GM21786 (cell line): ENCODE data around the gene ADGRG3.

Experiments
- ATAC-seq: cut with Tn5 transposase; IDR thresholded peaks from one replicate; pipeline ENCODE4 v1.9.1; 2021; ENCODE audit not compliant: unreplicated experiment

ADGRG3 gene

GRCh38 chr16:57694725-57695679 is 26.9 kb downstream of the ADGRG3 start, which contains the start of gene DRC7:
Gene DRC7, plus strand, starts transcription at chr16:57694806. Its CDS starts 3,144 bp downstream, at chr16:57697950.
- no peak for ATAC-seq

GRCh38 chr16:57695680-57696069 is 27.6 kb downstream of the ADGRG3 start:
- ATAC-seq, result no peak

GRCh38 chr16:57696240-57696639 is 28.1 kb downstream of the ADGRG3 start:
- no peak for ATAC-seq

- no peak for ATAC-seq
Measured at GRCh38 chr16:57697896-57698537, 29.9 kb downstream of the ADGRG3 start.

GRCh38 chr16:57698812-57699405 is 30.8 kb downstream of the ADGRG3 start:
- no peak for ATAC-seq

- no peak for ATAC-seq
Measured at GRCh38 chr16:57699481-57699880, 31.4 kb downstream of the ADGRG3 start.

- ATAC-seq, result no peak
Measured at GRCh38 chr16:57699899-57700298, 31.8 kb downstream of the ADGRG3 start.

GRCh38 chr16:57700781-57701551 is 32.9 kb downstream of the ADGRG3 start:
- no peak for ATAC-seq

GRCh38 chr16:57701759-57702371 is 33.8 kb downstream of the ADGRG3 start:
- no peak for ATAC-seq

GRCh38 chr16:57703416-57704010 is 35.4 kb downstream of the ADGRG3 start:
- no peak for ATAC-seq

GRCh38 chr16:57704011-57704904 is 36.2 kb downstream of the ADGRG3 start:
- no peak for ATAC-seq

GRCh38 chr16:57704905-57705852 is 37.1 kb downstream of the ADGRG3 start:
- no peak for ATAC-seq

GRCh38 chr16:57706717-57707116 is 38.6 kb downstream of the ADGRG3 start:
- ATAC-seq, result no peak

GRCh38 chr16:57707331-57707730 is 39.2 kb downstream of the ADGRG3 start:
- no peak for ATAC-seq

GRCh38 chr16:57708168-57708567 is 40.1 kb downstream of the ADGRG3 start:
- no peak for ATAC-seq

GRCh38 chr16:57709663-57710062 is 41.6 kb downstream of the ADGRG3 start:
- no peak for ATAC-seq

GRCh38 chr16:57711346-57711745 is 43.2 kb downstream of the ADGRG3 start:
- ATAC-seq, result no peak

GRCh38 chr16:57711993-57712392 is 43.9 kb downstream of the ADGRG3 start:
- ATAC-seq, result no peak
